ENCODE measurements around the gene LMF1. TPM values are rescaled to one million over a fixed set of nuclear protein-coding genes. Genes with fewer than 3 reads are reported as not detected.

Gene LMF1
- total RNA-seq, 3 donors from 2014 or later (not counting 1 experiment from before 2014, with no cell fraction given) = 28.2 to 42.2 (median 41.2) TPM

DNA sequence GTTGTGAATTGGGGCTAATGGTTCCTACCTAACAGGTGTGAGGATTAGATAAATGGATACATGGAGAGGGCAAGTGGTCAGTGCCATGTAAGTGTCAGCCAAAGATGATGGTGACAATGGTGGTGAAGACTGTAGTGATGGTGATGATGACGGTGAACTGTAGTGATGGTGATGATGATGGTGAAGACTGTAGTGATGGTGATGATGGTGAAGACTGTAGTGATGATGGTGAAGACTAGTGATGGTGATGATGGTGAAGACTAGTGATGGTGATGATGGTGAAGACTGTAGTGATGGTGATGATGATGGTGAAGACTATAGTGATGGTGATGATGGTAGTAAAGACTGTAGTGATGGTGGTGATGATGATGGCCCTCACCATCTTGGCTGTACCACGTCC is 152.2 kb downstream of the LMF1 start:
- H3K27me3 ChIP-seq (ENCODE audit: control insufficient read depth, insufficient read depth, low read length) = peaks cover 8% of the 10 kb centered on the region
- Mint-ChIP-seq H3K27ac (no peak overlapping the region), H3K36me3 (no peaks in the 10 kb centered on the region), H3K4me1 (no peaks in the 10 kb centered on the region), H3K9me3 (no peaks in the 10 kb centered on the region), H3K4me3 (no peak overlapping the region), H3K27me3 (ENCODE audit: low read depth in 2 of 2) (peaks cover 0 to 12% of the 10 kb centered on the region in 2 donors)
- TF ChIP-seq, protein P1, sequence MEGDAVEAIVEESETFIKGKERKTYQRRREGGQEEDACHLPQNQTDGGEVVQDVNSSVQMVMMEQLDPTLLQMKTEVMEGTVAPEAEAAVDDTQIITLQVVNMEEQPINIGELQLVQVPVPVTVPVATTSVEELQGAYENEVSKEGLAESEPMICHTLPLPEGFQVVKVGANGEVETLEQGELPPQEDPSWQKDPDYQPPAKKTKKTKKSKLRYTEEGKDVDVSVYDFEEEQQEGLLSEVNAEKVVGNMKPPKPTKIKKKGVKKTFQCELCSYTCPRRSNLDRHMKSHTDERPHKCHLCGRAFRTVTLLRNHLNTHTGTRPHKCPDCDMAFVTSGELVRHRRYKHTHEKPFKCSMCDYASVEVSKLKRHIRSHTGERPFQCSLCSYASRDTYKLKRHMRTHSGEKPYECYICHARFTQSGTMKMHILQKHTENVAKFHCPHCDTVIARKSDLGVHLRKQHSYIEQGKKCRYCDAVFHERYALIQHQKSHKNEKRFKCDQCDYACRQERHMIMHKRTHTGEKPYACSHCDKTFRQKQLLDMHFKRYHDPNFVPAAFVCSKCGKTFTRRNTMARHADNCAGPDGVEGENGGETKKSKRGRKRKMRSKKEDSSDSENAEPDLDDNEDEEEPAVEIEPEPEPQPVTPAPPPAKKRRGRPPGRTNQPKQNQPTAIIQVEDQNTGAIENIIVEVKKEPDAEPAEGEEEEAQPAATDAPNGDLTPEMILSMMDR (IDR thresholded peaks at IDR 0.05) = no peak
- WGBS (ENCODE audit: insufficient coverage) = 83% methylated on average over 2 of the region's 2 CpGs
- ATAC-seq (peak in 1 of 3 donors; percentile 52), DNase-seq (no peak)
- H3K4me1 ChIP-seq (ENCODE audit: control insufficient read depth, insufficient read depth, low read length) = peaks cover 6% of the 10 kb centered on the region
- no peak overlapping the region for H3K4me3 ChIP-seq (ENCODE audit: low read length)
- intact Hi-C loops (cut with micrococcal nuclease) = no loop called here
- no peaks in the 10 kb centered on the region for H3K36me3 ChIP-seq (ENCODE audit: control insufficient read depth, insufficient read depth, low read length)
- H3K9me3 ChIP-seq (ENCODE audit: control insufficient read depth, insufficient read depth, low read length) = no peaks in the 10 kb centered on the region
- no peak overlapping the region for H3K27ac ChIP-seq (ENCODE audit: low read length)

DNA sequence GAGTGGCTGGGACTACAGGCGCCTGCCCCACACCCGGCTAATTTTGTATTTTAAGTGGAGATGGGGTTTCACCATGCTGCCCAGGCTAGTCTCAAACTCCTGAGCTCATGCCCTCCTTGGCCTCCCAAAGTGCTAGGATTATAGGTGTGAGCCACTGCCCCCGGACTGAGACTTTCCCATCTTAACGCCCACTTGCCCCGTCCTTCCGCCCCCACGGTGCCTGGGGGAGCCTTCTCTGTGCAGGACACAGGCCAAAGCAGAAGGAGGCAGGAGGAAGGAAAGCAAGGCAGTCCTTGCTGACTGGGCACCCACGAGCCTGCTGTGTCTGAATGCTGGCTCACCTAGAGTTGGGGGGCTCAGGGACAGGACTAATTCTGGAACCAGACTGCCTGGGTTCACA is 152.7 kb downstream of the LMF1 start:
- no peak for DNase-seq
- H3K27ac ChIP-seq (ENCODE audit: low read length) = no peak overlapping the region
- peaks cover 11% of the 10 kb centered on the region for H3K27me3 ChIP-seq (ENCODE audit: control insufficient read depth, insufficient read depth, low read length)
- TF ChIP-seq, protein P1 (IDR thresholded peaks at IDR 0.05) = no peak
- H3K4me3 ChIP-seq (ENCODE audit: low read length) = no peak overlapping the region
- no peaks in the 10 kb centered on the region for H3K36me3 ChIP-seq (ENCODE audit: control insufficient read depth, insufficient read depth, low read length)
- Mint-ChIP-seq H3K4me3 (no peak overlapping the region), H3K9me3 (no peaks in the 10 kb centered on the region), H3K4me1 (peaks cover 0 to under 1% of the 10 kb centered on the region in 2 donors), H3K27ac (no peak overlapping the region), H3K36me3 (no peaks in the 10 kb centered on the region), H3K27me3 (ENCODE audit: low read depth in 2 of 2) (peaks cover 1 to 12% of the 10 kb centered on the region in 2 donors)
- intact Hi-C loops (cut with micrococcal nuclease) = no loop called here
- 88% methylated on average over 8 of the region's 8 CpGs for WGBS (ENCODE audit: insufficient coverage)
- no peaks in the 10 kb centered on the region for H3K9me3 ChIP-seq (ENCODE audit: control insufficient read depth, insufficient read depth, low read length)
- ATAC-seq = no peak
- H3K4me1 ChIP-seq (ENCODE audit: control insufficient read depth, insufficient read depth, low read length) = peaks cover 9% of the 10 kb centered on the region

DNA sequence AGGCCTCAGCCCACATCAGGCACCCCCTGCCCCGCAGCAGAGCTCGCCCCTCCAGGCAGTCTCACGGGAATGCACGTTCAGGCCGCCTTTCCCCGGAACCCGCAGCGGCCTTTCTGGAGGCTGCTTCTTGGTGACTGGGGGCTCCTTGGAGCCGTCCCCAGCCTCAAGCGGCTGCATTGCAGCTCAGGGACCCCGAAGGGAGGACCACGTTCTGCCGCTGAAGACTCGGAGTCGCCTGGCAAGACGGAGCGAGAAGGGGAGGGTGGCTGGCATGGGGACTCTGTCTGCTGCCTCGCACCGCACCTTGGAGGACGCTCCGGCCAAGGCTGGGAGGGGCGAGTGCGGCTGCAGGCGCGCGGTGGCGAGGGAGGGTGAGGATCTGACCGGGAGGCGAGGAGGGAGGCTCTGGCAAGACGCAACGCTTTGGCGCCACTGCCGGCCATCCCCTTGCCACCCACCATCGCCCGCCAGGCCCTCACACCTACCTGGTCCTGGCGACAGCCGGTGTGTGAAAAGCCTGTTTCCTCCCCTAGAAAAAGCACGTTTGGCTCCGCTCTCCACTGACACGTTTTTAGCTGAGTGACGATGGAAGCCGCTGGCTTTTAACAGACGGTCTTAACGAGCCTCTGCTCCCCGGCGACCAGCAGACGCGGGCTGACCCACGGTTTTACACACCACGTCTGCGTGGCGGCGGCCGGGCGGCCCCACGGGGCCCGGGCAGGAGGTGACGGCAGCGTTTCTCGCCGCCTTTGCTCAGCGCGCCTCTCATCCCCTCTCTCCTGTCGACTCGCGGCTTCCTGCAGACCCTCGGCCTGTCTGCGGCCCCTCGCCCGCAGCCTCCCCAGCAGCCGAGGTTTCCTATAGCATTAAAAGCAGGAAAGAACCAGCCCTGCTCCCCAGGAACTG is 153.5 kb downstream of the LMF1 start:
- H3K27me3 Mint-ChIP-seq (ENCODE audit: low read depth in 2 of 2) = peaks cover 7 to 17% of the 10 kb centered on the region in 2 donors
- H3K27ac ChIP-seq (ENCODE audit: low read length) = no peak overlapping the region
- H3K4me3 Mint-ChIP-seq = no peak overlapping the region
- H3K9me3 Mint-ChIP-seq = no peaks in the 10 kb centered on the region
- peaks cover 10% of the 10 kb centered on the region for H3K4me1 ChIP-seq (ENCODE audit: control insufficient read depth, insufficient read depth, low read length)
- no peak overlapping the region for H3K27ac Mint-ChIP-seq
- no peak for DNase-seq
- WGBS (ENCODE audit: insufficient coverage) = 66% methylated on average over 71 of the region's 71 CpGs
- TF ChIP-seq, protein P1 (IDR thresholded peaks at IDR 0.05) = no peak
- no peaks in the 10 kb centered on the region for H3K9me3 ChIP-seq (ENCODE audit: control insufficient read depth, insufficient read depth, low read length)
- no peaks in the 10 kb centered on the region for H3K36me3 Mint-ChIP-seq
- no peaks in the 10 kb centered on the region for H3K36me3 ChIP-seq (ENCODE audit: control insufficient read depth, insufficient read depth, low read length)
- peaks cover 14% of the 10 kb centered on the region for H3K27me3 ChIP-seq (ENCODE audit: control insufficient read depth, insufficient read depth, low read length)
- intact Hi-C loops (cut with micrococcal nuclease) = no loop called here
- peaks cover 0 to 5% of the 10 kb centered on the region in 2 donors for H3K4me1 Mint-ChIP-seq
- H3K4me3 ChIP-seq (ENCODE audit: low read length) = no peak overlapping the region
- ATAC-seq = peak in 1 of 3 donors; percentile 24

Measured in natural killer cell (primary cell).